Lower leg skin (tissue), 3 donors: ENCODE results near the gene SP100.

Experiments used
- POLR2A ChIP-seq, 2 donors: fragments of 450-650 bp; IDR thresholded peaks; one replicate each; pipeline ENCODE4 v1.6.1; 2016 to 2017; ENCODE audit warnings: antibody characterized with exemption in 2 of 2, mild to moderate bottlenecking in 1 of 2, moderate library complexity in 1 of 2
- TF ChIP-seq, protein P1 (sequence below), 3 donors: fragments of 450-650 bp; IDR thresholded peaks; one replicate each; pipeline ENCODE4 v1.5.1; 2016; ENCODE audit warnings: antibody characterized with exemption in 3 of 3, mild to moderate bottlenecking in 3 of 3, moderate library complexity in 2 of 3

DNA sequence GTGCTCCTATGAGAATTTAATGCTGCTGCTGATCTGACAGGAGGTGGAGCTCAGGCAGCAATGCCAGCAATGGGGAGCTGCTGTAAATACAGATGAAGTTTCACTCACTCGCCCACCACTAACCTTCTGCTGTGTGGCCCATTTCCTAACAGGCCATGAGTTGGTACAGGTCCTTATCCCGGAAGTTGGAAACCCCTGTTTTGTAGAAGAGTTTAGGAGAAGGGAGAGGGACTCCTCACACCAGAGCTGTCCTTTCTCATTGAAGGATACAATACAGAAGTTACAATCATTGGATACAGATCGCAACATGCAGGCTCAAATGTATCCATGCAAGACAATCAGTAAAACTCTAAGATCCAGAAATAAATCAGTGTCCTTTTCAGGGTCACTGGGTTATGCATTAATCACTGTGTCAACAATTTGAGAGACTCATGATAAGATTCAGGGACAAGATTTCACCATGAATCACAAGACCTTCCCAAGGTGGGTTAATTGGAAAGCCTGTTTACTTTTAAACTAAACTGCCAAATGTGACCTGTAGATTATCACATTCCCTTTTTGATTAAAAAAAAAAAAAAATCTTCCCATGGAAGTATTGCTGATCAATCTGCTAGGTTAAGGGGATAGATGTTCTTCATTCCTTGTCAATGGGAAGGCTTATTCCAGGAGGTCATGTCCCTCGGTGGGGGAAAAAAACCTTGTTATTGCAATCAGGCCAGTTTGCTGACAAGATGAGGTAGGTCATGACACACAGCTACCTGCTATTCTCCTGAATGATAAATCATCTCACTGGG lies 97.2 kb downstream of the SP100 start:
- TF ChIP-seq, protein P1, sequence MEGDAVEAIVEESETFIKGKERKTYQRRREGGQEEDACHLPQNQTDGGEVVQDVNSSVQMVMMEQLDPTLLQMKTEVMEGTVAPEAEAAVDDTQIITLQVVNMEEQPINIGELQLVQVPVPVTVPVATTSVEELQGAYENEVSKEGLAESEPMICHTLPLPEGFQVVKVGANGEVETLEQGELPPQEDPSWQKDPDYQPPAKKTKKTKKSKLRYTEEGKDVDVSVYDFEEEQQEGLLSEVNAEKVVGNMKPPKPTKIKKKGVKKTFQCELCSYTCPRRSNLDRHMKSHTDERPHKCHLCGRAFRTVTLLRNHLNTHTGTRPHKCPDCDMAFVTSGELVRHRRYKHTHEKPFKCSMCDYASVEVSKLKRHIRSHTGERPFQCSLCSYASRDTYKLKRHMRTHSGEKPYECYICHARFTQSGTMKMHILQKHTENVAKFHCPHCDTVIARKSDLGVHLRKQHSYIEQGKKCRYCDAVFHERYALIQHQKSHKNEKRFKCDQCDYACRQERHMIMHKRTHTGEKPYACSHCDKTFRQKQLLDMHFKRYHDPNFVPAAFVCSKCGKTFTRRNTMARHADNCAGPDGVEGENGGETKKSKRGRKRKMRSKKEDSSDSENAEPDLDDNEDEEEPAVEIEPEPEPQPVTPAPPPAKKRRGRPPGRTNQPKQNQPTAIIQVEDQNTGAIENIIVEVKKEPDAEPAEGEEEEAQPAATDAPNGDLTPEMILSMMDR (IDR thresholded peaks at IDR 0.05), result no peak
- no peak for TF ChIP-seq POLR2A (IDR thresholded peaks at IDR 0.05)
